IPS-11a (cell line): ENCODE measurements around the gene PHLPP1.

Experiments
- H3K4me3 ChIP-seq: one replicate; pipeline ENCODE4 v1.5.1; 2013; ENCODE audit warnings: low read depth, low read length, control low read depth

The PHLPP1 gene

DNA sequence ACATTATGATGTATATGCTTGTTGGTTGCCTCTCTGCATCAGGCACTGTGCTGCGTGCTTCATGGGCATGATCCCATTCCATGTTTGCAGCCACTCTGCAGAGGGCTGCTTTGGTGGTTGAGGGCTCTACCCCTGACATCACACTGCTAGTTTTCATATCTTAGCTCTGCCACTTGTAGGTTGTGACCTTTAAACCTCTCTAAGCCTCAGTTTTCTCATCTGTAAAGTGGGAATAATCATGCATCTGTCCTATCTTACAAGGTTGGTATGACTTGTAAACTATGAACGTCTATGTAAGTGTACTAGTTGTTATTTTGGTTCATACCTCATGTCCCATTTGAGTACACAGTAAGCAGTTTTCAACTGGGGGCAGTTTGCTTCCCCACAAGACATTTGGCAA is 260.4 kb downstream of the PHLPP1 start:
- H3K4me3 ChIP-seq, result no peak overlapping the region

DNA sequence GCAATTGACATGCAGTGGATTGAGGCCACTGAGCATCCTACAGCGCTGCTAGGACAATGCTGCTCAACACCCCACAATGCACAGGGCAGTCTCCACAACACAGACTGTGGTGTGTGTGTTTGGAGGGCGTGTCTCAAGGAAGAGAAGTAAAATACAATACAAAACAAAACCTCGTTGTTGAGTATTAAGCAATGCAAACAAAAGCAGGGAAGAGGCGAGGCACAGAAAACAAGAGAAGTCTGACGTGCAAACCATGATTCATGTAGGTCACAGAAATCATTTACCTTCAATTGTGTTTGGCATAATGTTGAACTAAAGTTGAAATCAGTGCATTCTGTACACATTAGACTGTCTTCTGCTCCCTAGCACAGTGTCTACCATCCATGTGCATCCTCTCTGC is 260.9 kb downstream of the PHLPP1 start:
- no peak overlapping the region for H3K4me3 ChIP-seq

DNA sequence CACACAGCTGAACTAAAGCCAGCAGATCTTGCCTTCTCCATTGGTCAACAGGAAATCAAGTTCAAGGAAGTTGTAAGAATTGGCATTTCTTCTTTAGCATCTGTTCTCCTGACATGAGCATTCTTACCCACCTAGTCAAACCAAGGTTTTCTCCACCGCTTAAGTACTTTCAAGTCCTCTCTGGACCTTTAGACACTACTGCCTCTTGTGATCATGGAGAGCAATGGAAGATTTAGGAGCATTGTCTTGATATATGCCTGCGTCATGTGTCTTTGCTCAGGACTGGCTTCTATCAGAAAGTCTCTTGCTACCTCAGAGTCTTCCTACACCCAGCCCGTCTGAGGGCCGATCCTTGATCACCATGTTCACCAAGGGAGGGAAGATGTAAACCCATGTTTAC is 262.2 kb downstream of the PHLPP1 start:
- no peak overlapping the region for H3K4me3 ChIP-seq

DNA sequence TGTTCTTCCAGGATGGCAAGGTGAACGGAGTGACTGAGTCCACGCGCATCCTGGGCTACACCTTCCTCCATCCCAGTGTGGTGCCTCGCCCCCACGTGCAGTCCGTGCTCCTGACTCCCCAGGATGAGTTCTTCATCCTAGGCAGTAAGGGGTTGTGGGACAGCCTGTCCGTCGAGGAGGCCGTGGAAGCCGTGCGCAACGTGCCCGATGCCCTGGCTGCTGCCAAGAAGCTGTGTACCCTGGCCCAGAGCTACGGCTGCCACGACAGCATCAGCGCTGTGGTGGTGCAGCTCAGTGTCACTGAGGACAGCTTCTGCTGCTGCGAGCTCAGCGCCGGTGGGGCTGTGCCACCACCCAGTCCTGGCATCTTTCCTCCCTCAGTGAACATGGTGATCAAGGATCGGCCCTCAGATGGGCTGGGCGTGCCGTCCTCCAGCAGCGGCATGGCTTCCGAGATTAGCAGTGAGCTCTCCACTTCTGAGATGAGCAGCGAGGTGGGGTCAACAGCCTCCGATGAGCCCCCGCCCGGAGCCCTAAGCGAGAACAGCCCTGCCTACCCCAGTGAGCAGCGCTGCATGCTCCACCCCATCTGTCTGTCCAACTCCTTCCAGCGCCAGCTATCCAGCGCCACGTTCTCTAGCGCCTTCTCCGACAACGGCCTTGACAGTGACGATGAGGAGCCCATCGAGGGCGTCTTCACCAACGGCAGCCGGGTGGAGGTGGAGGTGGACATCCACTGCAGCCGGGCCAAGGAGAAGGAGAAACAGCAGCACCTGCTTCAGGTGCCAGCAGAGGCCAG is 263.1 kb downstream of the PHLPP1 start:
- H3K4me3 ChIP-seq, result no peak overlapping the region

DNA sequence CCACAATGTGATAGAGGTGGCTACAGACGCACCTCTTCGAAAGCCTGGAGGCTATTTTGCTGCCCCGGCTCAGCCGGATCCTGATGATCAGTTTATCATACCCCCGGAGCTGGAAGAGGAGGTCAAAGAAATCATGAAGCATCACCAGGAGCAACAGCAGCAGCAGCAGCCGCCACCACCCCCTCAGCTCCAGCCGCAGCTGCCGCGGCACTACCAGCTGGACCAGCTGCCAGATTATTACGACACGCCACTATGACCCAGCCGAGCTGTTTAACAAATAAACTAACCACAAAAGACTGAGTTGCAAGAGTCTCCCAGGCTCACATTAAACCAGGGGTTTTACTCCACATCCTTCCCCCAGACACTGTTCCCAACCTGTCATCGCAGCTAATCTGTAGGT is 263.8 kb downstream of the PHLPP1 start:
- no peak overlapping the region for H3K4me3 ChIP-seq

DNA sequence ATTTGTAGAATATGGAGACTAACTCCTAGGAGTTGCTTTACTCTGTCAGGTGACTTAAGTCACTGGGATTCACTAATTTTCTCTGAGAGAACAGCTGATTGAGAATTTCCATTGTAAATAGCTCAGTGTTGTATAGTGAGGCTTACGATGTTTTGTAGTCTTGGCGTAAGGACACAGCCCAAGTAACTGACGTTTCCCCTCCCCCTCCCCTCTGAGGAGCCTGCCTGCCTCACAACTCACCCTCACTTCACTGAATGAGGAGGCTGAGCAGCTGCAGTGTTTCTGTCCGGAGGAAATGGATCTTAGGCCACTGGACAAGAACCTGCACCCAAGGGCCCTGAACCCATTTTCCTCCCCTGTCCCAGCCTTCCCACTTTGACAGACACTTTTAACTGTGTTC is 264.6 kb downstream of the PHLPP1 start:
- H3K4me3 ChIP-seq, result no peak overlapping the region

DNA sequence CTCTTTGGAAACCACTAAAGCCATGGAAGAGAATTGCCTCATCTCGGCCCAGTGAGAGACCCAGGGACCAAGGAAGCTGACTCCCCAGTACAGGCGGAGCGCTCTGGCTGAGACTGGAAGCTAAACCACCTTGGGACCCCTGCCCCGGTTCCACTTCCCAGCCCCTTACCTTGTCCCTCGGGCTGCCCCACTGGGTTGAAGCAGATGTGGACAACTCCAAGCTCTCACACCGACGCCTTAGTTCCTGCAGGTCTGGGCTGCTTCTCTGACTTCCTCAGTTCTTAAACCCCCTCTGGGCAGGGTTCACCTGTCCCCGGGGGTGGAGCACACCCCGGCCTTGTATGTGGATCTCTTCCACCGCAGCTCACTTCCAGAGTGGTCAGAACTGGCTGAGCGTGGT is 266.2 kb downstream of the PHLPP1 start:
- H3K4me3 ChIP-seq, result no peak overlapping the region

DNA sequence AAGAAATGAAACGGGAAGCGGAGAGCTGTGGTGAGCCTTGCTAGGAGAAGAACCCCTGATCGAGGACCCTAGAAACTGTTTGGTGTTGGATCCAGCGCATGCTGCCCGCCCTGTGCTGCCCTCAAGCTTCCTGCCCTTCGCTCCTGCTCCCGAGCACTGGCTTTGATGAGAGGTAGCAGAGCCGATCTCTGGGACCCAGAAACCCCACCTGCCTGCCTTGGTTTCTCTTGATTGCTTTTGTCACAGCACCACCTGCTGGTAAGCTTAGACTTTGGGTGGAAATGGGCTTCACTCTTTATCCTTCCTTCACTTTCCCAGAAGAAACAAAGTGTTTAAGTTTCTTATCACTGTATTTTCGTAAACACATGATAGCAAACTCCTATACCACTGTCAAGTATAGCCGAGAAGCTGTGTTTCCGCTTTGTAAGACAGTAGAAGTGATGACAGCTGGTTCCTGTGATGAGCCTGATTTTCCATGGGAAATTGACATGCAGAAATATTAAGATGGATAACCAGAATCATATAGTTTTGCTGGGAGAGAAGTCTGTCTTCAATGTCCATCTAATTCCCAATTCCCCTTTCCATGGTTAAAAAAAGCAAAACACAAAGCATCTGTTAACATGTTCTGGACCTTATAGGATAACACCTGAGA is 267.4 kb downstream of the PHLPP1 start:
- no peak overlapping the region for H3K4me3 ChIP-seq

DNA sequence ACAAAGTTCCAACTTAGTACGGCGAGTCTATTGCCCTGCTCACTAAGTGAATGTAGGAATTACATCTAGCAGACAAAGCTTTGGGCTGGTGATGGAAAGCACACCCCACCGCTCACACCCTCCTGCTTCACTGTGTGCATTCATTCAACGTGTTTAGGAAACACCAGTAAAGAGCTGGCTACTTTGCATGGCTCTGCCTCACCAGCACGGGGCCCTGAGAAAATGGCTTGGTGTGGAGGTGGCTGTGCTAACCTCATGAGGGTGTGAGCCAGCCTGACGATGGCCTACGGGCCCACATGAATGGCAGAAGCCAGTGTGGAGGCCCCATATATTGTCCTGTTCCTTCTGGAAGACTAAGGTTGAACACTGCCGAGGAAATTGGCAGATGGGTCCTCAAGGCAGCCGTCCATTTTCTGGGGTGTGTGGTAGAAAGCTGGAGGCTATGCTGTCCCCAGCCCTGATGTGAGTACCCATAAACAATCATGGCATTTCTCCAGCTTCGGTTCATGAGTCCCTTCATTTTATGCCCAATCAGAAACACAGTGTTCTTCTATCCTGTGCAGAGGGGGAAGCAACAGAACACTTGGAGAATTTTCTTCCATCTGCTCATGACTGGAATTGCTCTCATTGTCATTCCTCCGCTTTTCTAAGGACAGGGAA is 269.4 kb downstream of the PHLPP1 start:
- H3K4me3 ChIP-seq, result no peak overlapping the region

DNA sequence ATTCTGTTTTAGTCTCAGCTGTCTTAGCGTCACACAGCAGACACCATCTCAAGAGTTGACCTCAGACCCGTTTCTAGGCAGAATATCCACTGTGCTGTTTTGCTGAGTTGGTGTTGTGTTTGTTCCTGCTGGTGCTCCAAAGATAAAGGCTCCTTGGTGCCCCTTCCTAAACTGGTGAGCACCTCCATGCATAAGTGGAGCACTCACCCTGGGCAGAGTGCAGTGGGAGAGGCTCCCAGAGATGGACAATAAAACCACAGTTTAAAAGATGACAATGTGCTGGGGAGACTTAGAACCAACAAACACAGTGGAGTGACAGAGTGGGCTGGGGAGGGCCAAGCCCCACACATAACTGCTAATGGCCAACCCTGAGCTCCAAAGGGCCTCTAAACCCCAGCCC is 271.1 kb downstream of the PHLPP1 start:
- H3K4me3 ChIP-seq, result no peak overlapping the region

DNA sequence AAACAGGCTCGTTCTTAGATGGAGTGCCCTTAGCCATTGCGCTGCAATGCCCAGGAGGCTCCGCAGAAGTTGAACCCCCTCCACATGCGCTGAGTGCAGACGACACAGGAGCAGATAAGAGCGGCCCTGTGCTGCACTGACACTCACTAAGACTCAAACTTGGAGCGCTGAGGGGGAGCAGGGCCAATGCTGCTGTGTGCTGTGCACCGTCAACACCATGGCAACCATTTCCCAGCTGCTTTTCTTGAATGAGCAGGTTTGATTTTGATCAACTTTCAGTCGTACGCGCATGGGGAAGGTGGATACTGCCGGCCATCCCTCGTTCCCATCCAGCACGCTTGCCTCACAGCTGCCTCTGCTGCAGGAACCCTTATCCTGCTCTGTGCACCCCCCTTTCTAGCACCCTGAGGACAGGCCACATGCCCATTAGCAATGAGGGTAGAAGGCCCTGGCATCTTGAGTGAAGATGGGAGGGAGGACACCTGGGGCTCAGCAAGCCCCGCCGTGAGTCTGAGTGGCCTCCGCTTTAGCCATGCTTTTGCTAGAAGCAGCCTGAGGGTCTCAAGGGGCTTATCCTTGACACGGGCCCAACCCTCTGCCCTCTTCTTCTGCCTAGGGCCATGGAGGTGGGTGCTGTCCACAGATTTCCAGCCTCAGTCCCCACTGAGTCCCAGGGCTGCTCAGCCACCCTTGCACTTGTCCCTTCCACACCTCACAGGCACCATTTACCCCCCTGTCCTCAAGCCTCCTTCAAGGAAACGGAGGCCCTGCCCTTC is 271.9 kb downstream of the PHLPP1 start:
- no peak overlapping the region for H3K4me3 ChIP-seq

DNA sequence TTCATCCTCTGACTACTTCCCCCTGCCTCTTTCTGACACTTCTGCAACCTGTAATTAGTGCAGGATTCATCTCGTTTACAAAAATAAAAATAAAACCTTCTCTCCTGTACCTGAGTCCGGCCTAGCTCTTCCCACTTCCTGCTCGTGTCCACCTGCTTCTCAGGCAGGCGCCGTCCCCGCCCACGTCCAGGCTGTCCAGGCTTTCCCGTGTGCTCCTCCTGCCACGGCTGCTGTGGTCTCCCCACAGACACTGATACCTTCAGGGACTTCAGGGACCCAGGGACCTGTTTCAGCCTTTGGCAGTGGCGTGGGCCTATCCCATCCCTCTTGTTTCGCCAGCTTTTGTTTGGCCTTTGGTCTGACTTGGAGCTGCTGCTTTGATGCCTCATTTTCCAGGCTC is 272.5 kb downstream of the PHLPP1 start:
- H3K4me3 ChIP-seq, result no peak overlapping the region

DNA sequence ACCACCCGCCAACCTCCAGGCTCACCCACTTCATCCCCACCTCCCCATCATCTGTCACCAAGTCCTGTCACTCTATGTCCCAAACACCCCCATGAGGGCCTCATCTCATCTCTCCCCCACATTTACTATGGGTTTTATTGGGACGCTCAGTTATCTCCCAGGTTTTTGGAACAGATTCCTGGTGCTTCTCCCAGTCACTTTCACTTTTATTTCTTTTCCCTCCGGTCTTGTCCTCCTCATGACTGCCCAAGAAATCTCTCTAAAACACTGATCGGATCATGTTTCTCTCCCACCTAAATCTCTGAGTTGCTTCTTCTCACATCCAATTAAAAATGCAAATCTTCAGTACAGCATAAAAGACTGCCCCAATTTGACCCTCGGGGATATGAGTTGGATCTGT is 273.1 kb downstream of the PHLPP1 start:
- H3K4me3 ChIP-seq, result no peak overlapping the region

DNA sequence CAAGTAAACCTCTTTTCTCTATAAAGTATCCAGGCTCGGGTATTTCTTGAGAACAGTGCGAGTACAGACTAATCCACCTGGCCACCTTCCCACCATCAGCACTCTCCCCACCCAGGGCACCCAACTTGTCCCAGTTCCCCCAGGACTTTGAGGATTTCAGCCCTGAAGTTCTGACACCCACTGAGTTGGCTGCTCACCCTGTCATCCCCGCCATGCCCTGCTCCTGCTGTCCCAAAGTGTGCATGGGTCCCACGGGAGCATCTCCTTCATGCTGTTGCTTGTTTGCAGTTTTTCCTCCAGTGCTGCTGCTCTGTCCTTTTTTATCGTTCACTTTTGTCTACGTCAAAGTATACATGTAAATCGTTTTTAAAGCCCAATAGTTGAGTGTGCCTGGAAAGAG is 273.9 kb downstream of the PHLPP1 start:
- no peak overlapping the region for H3K4me3 ChIP-seq

DNA sequence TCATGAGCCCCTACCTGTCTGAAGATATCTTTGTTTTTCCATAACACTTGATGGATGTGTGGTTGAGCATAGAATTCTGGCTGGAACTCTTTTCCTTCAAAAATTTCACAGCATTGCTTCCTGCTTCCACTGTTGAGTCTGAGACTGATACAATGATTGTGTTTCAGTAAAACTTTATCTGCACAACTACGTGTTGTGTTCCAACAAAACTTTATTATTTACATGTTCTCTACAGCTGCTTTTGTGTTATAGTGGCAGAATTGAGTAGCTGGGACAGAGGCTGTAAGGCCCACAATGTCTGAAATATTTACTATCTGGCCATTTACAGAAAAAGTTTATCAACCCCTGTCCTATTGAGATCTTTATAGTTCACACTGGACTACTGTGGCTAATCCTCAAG is 275.3 kb downstream of the PHLPP1 start:
- no peak overlapping the region for H3K4me3 ChIP-seq

DNA sequence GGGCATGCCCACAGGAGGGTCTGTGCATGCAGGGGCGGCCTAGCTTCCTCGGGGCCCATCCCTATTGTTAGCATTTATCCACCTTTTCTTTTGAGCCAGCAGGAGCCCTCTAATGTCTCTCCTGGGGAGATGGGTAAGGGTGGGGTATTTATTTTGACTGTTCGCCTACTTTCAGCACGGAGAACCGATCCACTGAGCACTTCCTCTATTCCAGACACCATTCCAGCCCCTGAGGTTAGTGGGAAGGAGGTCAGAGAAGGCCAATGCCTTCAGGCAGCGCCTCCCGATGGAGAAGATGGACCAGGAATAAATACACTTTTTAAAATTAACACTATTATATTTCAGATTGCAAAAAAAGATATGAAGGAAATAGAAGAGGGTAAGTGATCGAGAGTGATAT is 276.0 kb downstream of the PHLPP1 start:
- no peak overlapping the region for H3K4me3 ChIP-seq

DNA sequence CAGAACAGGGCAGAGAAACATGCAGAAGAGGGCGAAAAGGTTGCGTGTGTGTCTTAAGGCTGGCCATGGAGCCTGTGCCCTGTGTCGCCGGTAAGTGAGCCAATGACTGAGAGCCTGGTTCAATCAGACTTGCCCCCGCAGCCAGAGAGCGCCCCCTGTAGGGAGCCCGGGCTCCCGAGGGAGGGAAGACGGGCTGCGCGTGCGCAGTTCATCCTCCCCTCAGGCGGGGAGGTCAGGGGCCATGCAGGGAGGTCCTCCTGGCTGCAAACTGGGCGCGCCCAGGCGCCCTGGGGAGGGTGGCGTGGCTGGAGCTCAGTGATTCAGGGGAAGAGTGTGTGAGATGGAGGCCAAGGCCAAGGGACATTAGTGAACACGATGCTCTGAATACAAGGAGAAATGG is 276.6 kb downstream of the PHLPP1 start:
- no peak overlapping the region for H3K4me3 ChIP-seq

DNA sequence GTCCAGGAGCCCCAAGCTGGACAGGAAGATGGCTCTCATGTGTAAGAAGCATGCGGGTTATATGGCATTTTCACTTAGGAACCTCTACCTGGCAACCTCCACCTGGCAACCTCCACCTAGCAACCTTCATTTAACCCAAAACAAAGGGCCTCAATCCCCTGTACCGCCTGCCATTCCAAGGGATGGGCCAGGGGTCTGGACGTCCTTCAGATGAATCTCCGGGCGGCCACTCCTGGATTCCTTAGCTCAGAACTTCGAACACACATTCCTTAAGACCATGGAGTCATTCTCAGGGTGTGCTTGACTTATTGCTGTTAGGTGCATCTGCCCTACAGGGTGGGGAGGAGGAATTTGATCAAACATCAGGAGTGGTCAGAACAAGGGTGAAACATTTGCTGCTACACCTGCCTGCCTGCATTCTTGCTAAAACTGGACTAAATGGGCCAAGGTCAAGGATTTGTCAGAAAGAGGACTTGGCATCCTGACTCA is 277.6 kb downstream of the PHLPP1 start:
- H3K4me3 ChIP-seq, result no peak overlapping the region

DNA sequence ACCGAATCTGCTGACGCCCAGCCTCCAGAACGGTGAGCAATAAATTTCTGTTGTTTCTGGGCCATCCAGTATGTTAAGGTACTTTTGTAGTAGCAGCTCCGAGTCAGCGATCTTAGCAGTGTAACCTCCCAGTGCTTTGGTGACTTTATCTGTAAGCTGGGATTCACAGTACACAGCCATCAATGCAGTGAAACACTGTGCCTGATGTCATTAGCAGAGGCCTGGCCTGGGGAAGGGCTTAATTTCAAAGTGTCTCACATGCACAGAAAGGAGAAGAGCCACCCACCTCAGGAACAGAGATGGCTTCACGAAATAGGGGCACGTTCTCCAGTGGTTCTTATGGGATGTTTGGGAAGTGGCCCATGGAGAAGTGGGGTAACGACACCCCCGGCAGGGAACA is 281.2 kb downstream of the PHLPP1 start:
- H3K4me3 ChIP-seq, result no peak overlapping the region

DNA sequence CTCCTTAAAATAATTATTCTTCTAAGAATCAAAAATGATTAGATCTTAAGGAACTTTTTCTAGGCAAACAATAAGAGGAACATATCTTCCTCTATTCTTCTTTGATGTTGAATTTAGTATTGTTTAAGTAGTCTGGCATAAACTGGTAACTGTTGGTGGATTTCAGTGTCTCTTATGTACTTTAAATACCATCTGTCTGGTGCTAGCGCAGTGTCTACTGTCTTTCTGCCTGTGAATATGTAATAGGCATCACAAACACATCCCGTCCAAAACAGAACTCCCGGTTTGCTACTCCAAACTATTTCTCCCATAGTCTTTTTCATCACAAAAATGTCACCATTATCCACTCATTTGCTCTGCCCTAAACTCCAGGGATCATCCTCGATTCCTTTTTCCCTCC is 281.7 kb downstream of the PHLPP1 start:
- H3K4me3 ChIP-seq, result no peak overlapping the region

DNA sequence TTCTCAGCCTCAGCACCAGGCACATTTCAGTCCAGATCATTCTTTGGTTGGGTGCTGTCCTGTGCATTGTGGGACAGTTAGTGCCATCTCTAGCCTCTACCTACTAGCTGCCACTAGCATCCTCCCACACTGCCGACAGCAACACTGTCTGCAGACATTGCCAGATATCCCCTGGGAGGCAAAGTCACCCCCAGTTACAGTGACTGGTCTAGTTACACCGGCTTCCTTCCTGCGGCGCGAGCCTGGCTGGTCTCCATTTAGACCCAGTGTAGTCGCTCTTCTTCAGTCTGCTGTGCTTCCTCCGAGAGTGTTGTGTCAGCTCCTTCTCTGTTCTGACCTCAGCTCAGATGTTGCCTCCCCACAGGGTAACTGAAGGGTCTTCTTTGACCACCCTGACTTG is 283.1 kb downstream of the PHLPP1 start:
- H3K4me3 ChIP-seq, result no peak overlapping the region
